MCF 10A (cell line): ENCODE results near the gene PICK1. TPM values are rescaled to one million over a fixed set of nuclear protein-coding genes. Genes with fewer than 3 reads are reported as not detected.

ENCODE experiments used
- BruUV-seq: library from RNA; stranded (reverse); fragments of 400-500 nt; replicated peaks from 2 replicates; lab custom pipeline; 2021; lab: Mats Ljungman, UMichigan
- CTCF ChIA-PET: fragments of 300-600 bp; sonication (Branson Sonifier 250); formaldehyde crosslinking; extraction: SDS; loops from one replicate; lab custom pipeline; 2021; ENCODE audit warnings: antibody characterized with exemption, inconsistent platforms; lab: Yijun Ruan, JAX
- POLR2A ChIA-PET: fragments of 300-600, 350-650 bp; sonication (Branson Sonifier 250); formaldehyde crosslinking; extraction: SDS; loops from one replicate; lab custom pipeline; 2020; ENCODE audit warnings: antibody characterized with exemption, inconsistent platforms; lab: Yijun Ruan, JAX
- DNase-seq: peaks from one replicate; pipeline ENCODE4 v3.0.0-alpha.2; 2018; ENCODE audit not compliant: unreplicated experiment
- H3K27ac Mint-ChIP-seq: one replicate; pipeline ENCODE4 v1.8.0; 2022; ENCODE audit warnings: mild to moderate bottlenecking, low read depth, mixed read lengths; ENCODE audit not compliant: unreplicated experiment
- H3K27me3 Mint-ChIP-seq: one replicate; pipeline ENCODE4 v1.8.0; 2022; ENCODE audit warnings: mixed read lengths; ENCODE audit not compliant: insufficient read depth, unreplicated experiment
- H3K36me3 Mint-ChIP-seq: one replicate; pipeline ENCODE4 v1.8.0; 2022; ENCODE audit warnings: mild to moderate bottlenecking, moderate library complexity, mixed read lengths; ENCODE audit not compliant: insufficient read depth, unreplicated experiment
- H3K4me1 Mint-ChIP-seq: one replicate; pipeline ENCODE4 v1.8.0; 2022; ENCODE audit warnings: mixed read lengths; ENCODE audit not compliant: insufficient read depth, unreplicated experiment
- H3K4me3 Mint-ChIP-seq: one replicate; pipeline ENCODE4 v1.8.0; 2022; ENCODE audit warnings: mild to moderate bottlenecking, moderate library complexity, mixed read lengths; ENCODE audit not compliant: unreplicated experiment
- H3K9me3 Mint-ChIP-seq: one replicate; pipeline ENCODE4 v1.8.0; 2022; ENCODE audit warnings: mixed read lengths; ENCODE audit not compliant: unreplicated experiment
- intact Hi-C: fragments of 100-400 bp; cut with micrococcal nuclease; formaldehyde crosslinking; loops from 2 replicates; pipeline ENCODE4 v1.14.1; 2022
- total RNA-seq: library from RNA; stranded (reverse); gene quantifications from 2 replicates; pipeline ENCODE4 v1.2.3, GENCODE V29; 2022
- TF ChIP-seq, protein P1 (sequence below): fragments of 200-600 bp; IDR thresholded peaks from one replicate; pipeline ENCODE4 v1.8.0; 2022; ENCODE audit warnings: antibody characterized with exemption, mild to moderate bottlenecking; ENCODE audit not compliant: unreplicated experiment

Gene PICK1
- total RNA-seq, 1 experiment from 2014 or later, result 40.6 TPM

GRCh38 chr22:38041760-38042487 is 15.3 kb upstream of the PICK1 start:
- Mint-ChIP-seq H3K4me3 (no peak overlapping the region), H3K27me3 (no peaks in the 10 kb centered on the region), H3K4me1 (no peaks in the 10 kb centered on the region), H3K27ac (no peak overlapping the region), H3K36me3 (no peaks in the 10 kb centered on the region), H3K9me3 (no peaks in the 10 kb centered on the region)
- DNase-seq, result no peak
- ChIA-PET POLR2A (no interaction called here), CTCF (interaction anchor here (2.8 kb wide), 1 partner anchor 10 kb away, joined by 13 read pairs; no protein-coding TSS in a partner anchor)
- intact Hi-C loops, result no loop called here
- TF ChIP-seq, protein P1, sequence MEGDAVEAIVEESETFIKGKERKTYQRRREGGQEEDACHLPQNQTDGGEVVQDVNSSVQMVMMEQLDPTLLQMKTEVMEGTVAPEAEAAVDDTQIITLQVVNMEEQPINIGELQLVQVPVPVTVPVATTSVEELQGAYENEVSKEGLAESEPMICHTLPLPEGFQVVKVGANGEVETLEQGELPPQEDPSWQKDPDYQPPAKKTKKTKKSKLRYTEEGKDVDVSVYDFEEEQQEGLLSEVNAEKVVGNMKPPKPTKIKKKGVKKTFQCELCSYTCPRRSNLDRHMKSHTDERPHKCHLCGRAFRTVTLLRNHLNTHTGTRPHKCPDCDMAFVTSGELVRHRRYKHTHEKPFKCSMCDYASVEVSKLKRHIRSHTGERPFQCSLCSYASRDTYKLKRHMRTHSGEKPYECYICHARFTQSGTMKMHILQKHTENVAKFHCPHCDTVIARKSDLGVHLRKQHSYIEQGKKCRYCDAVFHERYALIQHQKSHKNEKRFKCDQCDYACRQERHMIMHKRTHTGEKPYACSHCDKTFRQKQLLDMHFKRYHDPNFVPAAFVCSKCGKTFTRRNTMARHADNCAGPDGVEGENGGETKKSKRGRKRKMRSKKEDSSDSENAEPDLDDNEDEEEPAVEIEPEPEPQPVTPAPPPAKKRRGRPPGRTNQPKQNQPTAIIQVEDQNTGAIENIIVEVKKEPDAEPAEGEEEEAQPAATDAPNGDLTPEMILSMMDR, result no peak
- no TSS peak for BruUV-seq

- Mint-ChIP-seq H3K9me3 (no peaks in the 10 kb centered on the region), H3K27ac (no peak overlapping the region), H3K4me3 (no peak overlapping the region), H3K27me3 (no peaks in the 10 kb centered on the region), H3K36me3 (no peaks in the 10 kb centered on the region), H3K4me1 (no peaks in the 10 kb centered on the region)
- no TSS peak for BruUV-seq
- intact Hi-C loops, result no loop called here
- ChIA-PET POLR2A (no interaction called here), CTCF (interaction anchor here (2.8 kb wide), 1 partner anchor 10 kb away, joined by 13 read pairs; no protein-coding TSS in a partner anchor)
- DNase-seq, result no peak
- TF ChIP-seq, protein P1, result no peak
Measured at GRCh38 chr22:38042488-38042790, 14.8 kb upstream of the PICK1 start.

GRCh38 chr22:38043151-38044039 is 13.8 kb upstream of the PICK1 start:
- no peak overlapping the region for H3K4me3 Mint-ChIP-seq
- ChIA-PET CTCF (interaction anchor here (1.0 to 2.8 kb wide), 2 partner anchors 9 to 529 kb away, joined by 4 to 13 read pairs; no protein-coding TSS in a partner anchor), POLR2A (interaction anchor here (1.0 kb wide), 1 partner anchor 14 kb away, joined by 4 read pairs; the partner anchor contains the start of gene PICK1)
- no peaks in the 10 kb centered on the region for H3K4me1 Mint-ChIP-seq
- TF ChIP-seq, protein P1, result no peak
- BruUV-seq, result no TSS peak
- no peaks in the 10 kb centered on the region for H3K27me3 Mint-ChIP-seq
- H3K36me3 Mint-ChIP-seq, result no peaks in the 10 kb centered on the region
- intact Hi-C loops, result no loop called here
- no peak for DNase-seq
- H3K9me3 Mint-ChIP-seq, result no peaks in the 10 kb centered on the region
- no peak overlapping the region for H3K27ac Mint-ChIP-seq
